Naive thymus-derived CD4-positive, alpha-beta T cell (primary cell): ENCODE results near the gene TAL2. TPM values are rescaled to one million over a fixed set of nuclear protein-coding genes. Genes with fewer than 3 reads are reported as not detected.
"Not testable (repeated sequence)": the region's sequence is repeated elsewhere in the genome, so short reads cannot be mapped to it uniquely, and the experiment has no call there.

Experiments used
- ATAC-seq: fragments of 150-1000 bp; cut with Tn5 transposase; 2 replicates; pipeline ENCODE4 v1.10.0; 2021; ENCODE audit warnings: mild to moderate bottlenecking, moderate library complexity
- CTCF ChIA-PET: fragments of 350-600 bp; sonication (Branson Sonifier 250); formaldehyde crosslinking; loops from one replicate; lab custom pipeline; 2021; ENCODE audit warnings: antibody characterized with exemption; lab: Charles Lee
- POLR2A ChIA-PET: fragments of 350-600 bp; sonication (Branson Sonifier 250); formaldehyde crosslinking; loops from one replicate; lab custom pipeline; 2021; ENCODE audit warnings: antibody characterized with exemption, inconsistent platforms; lab: Charles Lee
- DNase-seq, 9 donors: peaks; one replicate each; pipeline versions ENCODE4 v3.0.0 to v3.0.0-alpha.2; 2020 to 2022; ENCODE audit warnings: mixed read lengths in 1 of 9
- H3K27ac ChIP-seq: one replicate; pipeline ENCODE4 v1.7.0; 2013; ENCODE audit warnings: mild to moderate bottlenecking, low read depth, low read length, moderate library complexity
- H3K27me3 ChIP-seq, 2 donors: one replicate each; pipeline ENCODE4 v1.7.0; 2013; ENCODE audit warnings: low read length in 2 of 2, mild to moderate bottlenecking in 2 of 2, moderate library complexity in 2 of 2; ENCODE audit not compliant: control insufficient read depth in 2 of 2, insufficient read depth in 2 of 2
- H3K36me3 ChIP-seq, 3 experiments: 1 replicate in 2 of 3; 2 replicates in 1 of 3; pipeline ENCODE4 v1.7.0; 2013; ENCODE audit warnings: low read length in 3 of 3, mild to moderate bottlenecking in 3 of 3, moderate library complexity in 1 of 3; ENCODE audit not compliant: insufficient read depth in 3 of 3, control insufficient read depth in 2 of 3
- H3K4me1 ChIP-seq, 2 donors: one replicate each; pipeline ENCODE4 v1.7.0; 2013; ENCODE audit warnings: low read length in 2 of 2, mild to moderate bottlenecking in 2 of 2, moderate library complexity in 1 of 2; ENCODE audit not compliant: control insufficient read depth in 2 of 2, insufficient read depth in 2 of 2
- H3K4me3 ChIP-seq: 2 replicates; pipeline ENCODE4 v1.7.0; 2013; ENCODE audit warnings: mild to moderate bottlenecking, low read length
- H3K9me3 ChIP-seq, 3 experiments: 1 replicate in 2 of 3; 2 replicates in 1 of 3; pipeline ENCODE4 v1.7.0; 2013; ENCODE audit warnings: low read length in 3 of 3; ENCODE audit not compliant: control insufficient read depth in 2 of 3
- H3K27ac Mint-ChIP-seq, 9 donors: one replicate each; pipeline ENCODE4 v1.8.0; 2020 to 2022; ENCODE audit warnings: mixed read lengths in 9 of 9, mild to moderate bottlenecking in 8 of 9, moderate library complexity in 5 of 9, inconsistent platforms in 2 of 9
- H3K27me3 Mint-ChIP-seq, 5 donors: one replicate each; pipeline ENCODE4 v1.8.0; 2021 to 2022; ENCODE audit warnings: mixed read lengths in 5 of 5, mild to moderate bottlenecking in 1 of 5
- H3K36me3 Mint-ChIP-seq, 5 donors: one replicate each; pipeline ENCODE4 v1.8.0; 2020 to 2022; ENCODE audit warnings: mixed read lengths in 5 of 5, mild to moderate bottlenecking in 3 of 5, inconsistent platforms in 1 of 5
- H3K4me1 Mint-ChIP-seq, 7 donors: one replicate each; pipeline ENCODE4 v1.8.0; 2020 to 2022; ENCODE audit warnings: mixed read lengths in 7 of 7, mild to moderate bottlenecking in 3 of 7, inconsistent platforms in 1 of 7
- H3K4me3 Mint-ChIP-seq, 10 donors: one replicate each; pipeline ENCODE4 v1.8.0; 2020 to 2022; ENCODE audit warnings: mild to moderate bottlenecking in 10 of 10, mixed read lengths in 10 of 10, moderate library complexity in 6 of 10, inconsistent platforms in 2 of 10
- H3K9me3 Mint-ChIP-seq, 11 donors: one replicate each; pipeline ENCODE4 v1.8.0; 2020 to 2022; ENCODE audit warnings: mixed read lengths in 11 of 11, mild to moderate bottlenecking in 4 of 11, inconsistent platforms in 1 of 11, moderate library complexity in 1 of 11
- intact Hi-C, 2 donors: fragments of 100-400 bp; cut with micrococcal nuclease; formaldehyde crosslinking; loops; one replicate each; pipeline ENCODE4 v1.15.1; 2023
- polyA plus RNA-seq, 2 donors: library from polyadenylated mRNA; unstranded; fragments of 300-500 nt; fragmentation: Illumina TruSeq; gene quantifications; one replicate each; pipeline ENCODE4 v1.2.3, GENCODE V29; 2021
- total RNA-seq, 6 experiments: library from RNA in 5 of 6; stranded (reverse) in 5 of 6; gene quantifications; 1 replicate in 5 of 6; 2 replicates in 1 of 6; pipeline ENCODE4 v1.2.3 and lab custom pipeline; 2021 to 2026

Gene TAL2
- total and polyA plus RNA-seq, 7 experiments from 2014 or later, result 0.36 TPM; not detected in 6

GRCh38 chr9:105698348-105698870 is 36.2 kb downstream of the TAL2 start:
- peaks cover 0 to 8% (median 0%) of the 10 kb centered on the region in 5 donors for H3K36me3 Mint-ChIP-seq
- Histone ChIP-seq H3K4me1 (peaks cover 7 to 10% of the 10 kb centered on the region in 2 donors), H3K27me3 (no peaks in the 10 kb centered on the region), H3K36me3 (peaks cover 0 to 3% (median 0%) of the 10 kb centered on the region in 3 experiments), H3K9me3 (no peaks in the 10 kb centered on the region), H3K27ac (no peak overlapping the region), H3K4me3 (no peak overlapping the region)
- peaks cover 0 to 7% (median 5%) of the 10 kb centered on the region in 5 donors for H3K27me3 Mint-ChIP-seq
- intact Hi-C loops, result loop anchor here (2.0 to 10.0 kb wide), 5 partner anchors 20 to 1606 kb away; partner anchors contain the start of gene SMC2 (in 1 of the 2)
- no peak for ATAC-seq
- H3K4me3 Mint-ChIP-seq, result no peak overlapping the region
- ChIA-PET POLR2A (no interaction called here), CTCF (no interaction called here)
- H3K4me1 Mint-ChIP-seq, result peaks cover 12 to 67% (median 58%) of the 10 kb centered on the region in 7 donors
- no peak overlapping the region for H3K27ac Mint-ChIP-seq
- no peak for DNase-seq
- no peaks in the 10 kb centered on the region for H3K9me3 Mint-ChIP-seq

DNA sequence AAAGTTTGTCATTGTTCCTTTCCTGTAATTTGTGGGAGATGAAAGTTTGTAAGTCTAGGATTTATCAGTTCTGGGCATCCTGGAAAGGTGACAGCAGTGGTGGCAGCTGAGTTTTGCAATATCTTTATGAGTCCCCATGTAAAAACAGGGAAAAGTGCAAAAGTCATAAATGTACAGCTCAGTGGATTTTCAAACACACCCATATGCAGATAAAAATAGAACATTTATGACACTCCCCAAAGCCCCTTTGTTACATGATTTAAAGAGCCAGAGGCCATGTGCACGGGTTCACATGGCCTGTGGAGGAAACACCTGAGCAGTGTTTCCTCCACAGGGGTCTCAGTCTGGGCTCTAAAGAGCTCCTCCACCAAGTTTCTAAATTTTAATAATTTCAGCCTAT is 38.4 kb downstream of the TAL2 start:
- ATAC-seq (no peak), DNase-seq (no peak)
- Mint-ChIP-seq H3K36me3 (peaks cover 0 to 8% (median 0%) of the 10 kb centered on the region in 5 donors), H3K9me3 (no peaks in the 10 kb centered on the region), H3K4me3 (no peak overlapping the region), H3K27ac (no peak overlapping the region), H3K27me3 (no peaks in the 10 kb centered on the region), H3K4me1 (peaks cover 0 to 54% (median 45%) of the 10 kb centered on the region in 7 donors)
- Histone ChIP-seq H3K27me3 (no peaks in the 10 kb centered on the region), H3K4me1 (peaks cover 1% of the 10 kb centered on the region in 2 donors), H3K27ac (no peak overlapping the region), H3K4me3 (no peak overlapping the region), H3K36me3 (no peaks in the 10 kb centered on the region), H3K9me3 (no peaks in the 10 kb centered on the region)
- intact Hi-C loops, result no loop called here
- CTCF ChIA-PET, result no interaction called here
- POLR2A ChIA-PET, result no interaction called here

DNA sequence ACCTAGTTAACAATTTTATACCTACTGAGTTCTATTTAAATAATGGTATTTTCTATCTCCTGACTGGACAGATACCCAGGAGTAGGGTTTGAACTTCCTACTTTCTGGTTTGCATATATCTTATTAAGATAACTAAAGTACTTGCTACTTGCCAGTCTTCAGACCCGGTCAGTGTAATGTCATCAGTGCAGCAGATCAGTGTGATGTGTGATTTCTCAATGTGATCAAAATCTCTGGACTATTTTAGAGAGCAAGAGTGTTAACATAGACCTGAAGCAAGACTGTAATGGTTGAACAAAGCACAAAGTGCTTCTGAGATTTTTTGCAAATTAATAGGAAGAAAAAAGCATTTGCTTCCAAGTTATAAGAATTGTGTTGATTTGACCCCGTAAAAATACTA is 38.9 kb downstream of the TAL2 start:
- Histone ChIP-seq H3K9me3 (no peaks in the 10 kb centered on the region), H3K27me3 (no peaks in the 10 kb centered on the region), H3K27ac (no peak overlapping the region), H3K4me1 (no peaks in the 10 kb centered on the region), H3K4me3 (no peak overlapping the region), H3K36me3 (no peaks in the 10 kb centered on the region)
- H3K4me1 Mint-ChIP-seq, result peaks cover 0 to 50% (median 41%) of the 10 kb centered on the region in 7 donors
- H3K9me3 Mint-ChIP-seq, result no peaks in the 10 kb centered on the region
- no peak overlapping the region for H3K4me3 Mint-ChIP-seq
- no peak overlapping the region for H3K27ac Mint-ChIP-seq
- ATAC-seq (no peak), DNase-seq (no peak)
- ChIA-PET POLR2A (no interaction called here), CTCF (no interaction called here)
- H3K36me3 Mint-ChIP-seq, result peaks cover 0 to 10% (median 2%) of the 10 kb centered on the region in 5 donors
- no peaks in the 10 kb centered on the region for H3K27me3 Mint-ChIP-seq
- intact Hi-C loops, result no loop called here

DNA sequence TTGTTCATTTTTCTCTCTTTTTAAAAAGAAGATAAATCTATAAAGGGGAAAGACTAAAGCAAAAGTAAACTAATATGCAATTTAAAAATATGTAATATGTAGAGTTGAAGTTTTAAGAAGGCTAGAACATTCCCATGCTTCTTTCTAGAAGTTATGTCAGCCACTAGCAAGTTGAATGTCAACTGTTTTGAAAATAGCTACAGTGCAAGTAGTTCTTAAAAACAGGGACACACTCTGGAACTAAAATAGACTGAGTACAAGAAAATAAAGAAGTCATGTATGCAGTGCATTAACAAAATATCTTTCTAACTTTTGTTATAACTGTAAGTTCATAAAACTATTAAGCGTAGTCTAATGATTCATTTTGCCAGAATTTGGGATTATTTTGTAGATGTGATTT is 40.0 kb downstream of the TAL2 start:
- H3K4me3 ChIP-seq, result no peak overlapping the region
- POLR2A ChIA-PET, result no interaction called here
- H3K4me1 ChIP-seq, result no peaks in the 10 kb centered on the region
- CTCF ChIA-PET, result interaction anchor here (1.4 kb wide), 1 partner anchor 16 kb away, joined by 3 read pairs; no protein-coding TSS in a partner anchor
- H3K27ac ChIP-seq, result no peak overlapping the region
- no peaks in the 10 kb centered on the region for H3K27me3 ChIP-seq
- Mint-ChIP-seq H3K27me3 (no peaks in the 10 kb centered on the region), H3K36me3 (peaks cover 0 to 8% (median 5%) of the 10 kb centered on the region in 5 donors), H3K27ac (no peak overlapping the region), H3K4me1 (peaks cover 0 to 43% (median 33%) of the 10 kb centered on the region in 7 donors), H3K9me3 (no peaks in the 10 kb centered on the region), H3K4me3 (no peak overlapping the region)
- no peak for DNase-seq
- no peaks in the 10 kb centered on the region for H3K9me3 ChIP-seq
- no peaks in the 10 kb centered on the region for H3K36me3 ChIP-seq
- intact Hi-C loops, result no loop called here
- no peak for ATAC-seq

DNA sequence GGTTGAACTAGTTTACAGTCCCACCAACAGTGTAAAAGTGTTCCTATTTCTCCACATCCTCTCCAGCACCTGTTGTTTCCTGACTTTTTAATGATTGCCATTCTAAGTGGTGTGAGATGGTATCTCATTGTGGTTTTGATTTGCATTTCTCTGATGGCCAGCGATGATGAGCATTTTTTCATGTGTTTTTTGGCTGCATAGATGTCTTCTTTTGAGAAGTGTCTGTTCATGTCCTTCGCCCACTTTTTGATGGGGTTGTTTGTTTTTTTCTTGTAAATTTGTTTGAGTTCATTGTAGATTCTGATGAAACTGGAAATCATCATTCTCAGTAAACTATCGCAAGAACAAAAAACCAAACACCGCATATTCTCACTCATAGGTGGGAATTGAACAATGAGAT is 41.4 kb downstream of the TAL2 start:
- H3K27me3 Mint-ChIP-seq, CTCF ChIA-PET, H3K36me3 Mint-ChIP-seq, POLR2A ChIA-PET, H3K27me3 ChIP-seq, H3K4me3 ChIP-seq, DNase-seq, H3K36me3 ChIP-seq, intact Hi-C loops, H3K9me3 ChIP-seq, H3K4me3 Mint-ChIP-seq, H3K27ac Mint-ChIP-seq, H3K27ac ChIP-seq, H3K9me3 Mint-ChIP-seq, H3K4me1 ChIP-seq, ATAC-seq: not testable (repeated sequence)
- peaks cover 7 to 41% (median 33%) of the 10 kb centered on the region in 7 donors for H3K4me1 Mint-ChIP-seq

DNA sequence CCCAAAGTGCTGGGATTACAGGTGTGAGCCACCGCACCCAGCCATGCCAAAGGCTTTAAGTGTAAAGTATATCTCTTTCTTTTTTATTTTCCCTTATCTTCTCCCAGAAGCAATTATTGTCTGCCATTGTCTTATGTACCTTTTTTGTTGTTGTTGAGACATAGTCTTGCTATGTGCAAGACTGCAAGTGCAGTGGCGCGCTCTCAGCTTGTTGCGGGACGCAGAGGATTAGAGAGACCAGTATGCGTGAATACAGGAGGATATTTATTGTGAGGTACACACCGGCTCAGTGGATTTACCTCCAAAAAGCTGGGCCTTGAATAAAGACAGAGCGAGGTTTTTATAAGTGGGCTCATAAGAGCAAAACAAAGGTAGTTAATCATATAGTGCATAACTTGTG is 43.9 kb downstream of the TAL2 start:
- Histone ChIP-seq H3K27ac (no peak overlapping the region), H3K9me3 (no peaks in the 10 kb centered on the region), H3K36me3 (peaks cover 0 to 12% (median 0%) of the 10 kb centered on the region in 3 experiments), H3K27me3 (no peaks in the 10 kb centered on the region), H3K4me3 (no peak overlapping the region), H3K4me1 (no peaks in the 10 kb centered on the region)
- H3K9me3 Mint-ChIP-seq, result no peaks in the 10 kb centered on the region
- DNase-seq (no peak), ATAC-seq (no peak)
- no peak overlapping the region for H3K27ac Mint-ChIP-seq
- POLR2A ChIA-PET, result no interaction called here
- H3K4me1 Mint-ChIP-seq, result peaks cover 5 to 25% (median 16%) of the 10 kb centered on the region in 7 donors
- no peaks in the 10 kb centered on the region for H3K27me3 Mint-ChIP-seq
- intact Hi-C loops, result no loop called here
- no peak overlapping the region for H3K4me3 Mint-ChIP-seq
- peaks cover 0 to 17% (median 12%) of the 10 kb centered on the region in 5 donors for H3K36me3 Mint-ChIP-seq
- CTCF ChIA-PET, result interaction anchor here (0.7 kb wide), 1 partner anchor 1365 kb away, joined by 3 read pairs; no protein-coding TSS in a partner anchor

DNA sequence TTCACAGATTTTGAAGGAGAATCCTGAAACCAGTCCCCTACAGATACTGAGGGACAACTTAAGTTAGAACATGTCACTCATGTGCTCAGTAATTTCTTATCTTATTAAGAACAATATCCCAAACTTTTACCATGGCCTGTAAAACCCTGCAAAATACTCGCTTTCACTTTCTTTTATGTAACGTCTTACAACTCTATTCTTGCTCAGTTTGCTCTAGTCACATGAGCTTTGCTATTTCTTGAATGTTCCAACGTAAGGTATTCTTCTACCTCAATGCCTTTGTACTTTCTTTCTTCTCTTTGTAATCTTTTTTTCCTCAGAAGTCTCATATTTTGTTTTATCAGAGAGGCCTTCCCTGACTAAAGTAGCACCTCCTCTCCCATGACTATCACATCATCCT is 46.1 kb downstream of the TAL2 start:
- Mint-ChIP-seq H3K27ac (peak overlapping the region; percentile 30 to 93 (median 74)), H3K27me3 (no peaks in the 10 kb centered on the region), H3K36me3 (peaks cover 0 to 17% (median 12%) of the 10 kb centered on the region in 5 donors), H3K9me3 (no peaks in the 10 kb centered on the region), H3K4me3 (peak overlapping the region; percentile 13 to 83 (median 72)), H3K4me1 (peaks cover 0 to 19% (median 12%) of the 10 kb centered on the region in 7 donors)
- DNase-seq (peak in 1 of 9 donors; percentile 34), ATAC-seq (no peak)
- no peaks in the 10 kb centered on the region for H3K4me1 ChIP-seq
- peak overlapping the region; percentile 18 for H3K4me3 ChIP-seq
- no peaks in the 10 kb centered on the region for H3K27me3 ChIP-seq
- peaks cover 0 to 12% (median 0%) of the 10 kb centered on the region in 3 experiments for H3K36me3 ChIP-seq
- H3K27ac ChIP-seq, result peak overlapping the region; percentile 17
- POLR2A ChIA-PET, result interaction anchor here (1.4 kb wide), 1 partner anchor 15 kb away, joined by 4 read pairs; no protein-coding TSS in a partner anchor
- H3K9me3 ChIP-seq, result no peaks in the 10 kb centered on the region
- intact Hi-C loops, result loop anchor here in 1 of 2 donors (1.0 kb wide), 2 partner anchors 10 to 15 kb away; no protein-coding TSS in a partner anchor
- CTCF ChIA-PET, result no interaction called here
